Activated T-helper 17 cell treated with anti-CD3 and anti-CD28 coated beads, Interleukin-2, amount 50 U/mL, for 72 hours (primary cell): ENCODE results near the gene CEBPA. TPM values are rescaled to one million over a fixed set of nuclear protein-coding genes. Genes with fewer than 3 reads are reported as not detected.

Experiments
- ATAC-seq: fragments of 150-1000 bp; cut with Tn5 transposase; replicated peaks from 2 replicates; pipeline ENCODE4 v1.10.0; 2021; ENCODE audit warnings: mild to moderate bottlenecking, moderate library complexity
- H3K27ac Mint-ChIP-seq: one replicate; pipeline ENCODE4 v1.8.0; 2022; ENCODE audit warnings: mixed read lengths
- H3K27me3 Mint-ChIP-seq: one replicate; pipeline ENCODE4 v1.8.0; 2022; ENCODE audit warnings: mixed read lengths
- H3K36me3 Mint-ChIP-seq: one replicate; pipeline ENCODE4 v1.8.0; 2022; ENCODE audit warnings: low read depth, mild to moderate bottlenecking, mixed read lengths
- H3K4me1 Mint-ChIP-seq: one replicate; pipeline ENCODE4 v1.8.0; 2022; ENCODE audit warnings: mixed read lengths
- H3K4me3 Mint-ChIP-seq: one replicate; pipeline ENCODE4 v1.8.0; 2022; ENCODE audit warnings: mild to moderate bottlenecking, mixed read lengths
- H3K9me3 Mint-ChIP-seq: one replicate; pipeline ENCODE4 v1.8.0; 2022; ENCODE audit warnings: mixed read lengths
- total RNA-seq, 2 donors: library from RNA; stranded (reverse); gene quantifications; one replicate each; pipeline ENCODE4 v1.2.3, GENCODE V29; 2022

CEBPA gene
- total RNA-seq, 2 donors from 2014 or later = 0.21 to 0.26 TPM

GRCh38 chr19:33312065-33312464, 9.7 kb upstream of the CEBPA start:
- Mint-ChIP-seq H3K9me3 (no peaks in the 10 kb centered on the region), H3K4me1 (no peaks in the 10 kb centered on the region), H3K4me3 (no peak overlapping the region)

GRCh38 chr19:33311326-33311682, 9.0 kb upstream of the CEBPA start:
- H3K4me1 Mint-ChIP-seq = no peaks in the 10 kb centered on the region
- no peaks in the 10 kb centered on the region for H3K9me3 Mint-ChIP-seq
- no peak overlapping the region for H3K27ac Mint-ChIP-seq
- no peak overlapping the region for H3K4me3 Mint-ChIP-seq
- peaks cover 9% of the 10 kb centered on the region for H3K27me3 Mint-ChIP-seq
- ATAC-seq = peak; percentile 44
- H3K36me3 Mint-ChIP-seq = no peaks in the 10 kb centered on the region

More at GRCh38 chr19:33312065-33312464, 9.7 kb upstream of the CEBPA start:
- Mint-ChIP-seq H3K27ac (no peak overlapping the region), H3K27me3 (peaks cover 9% of the 10 kb centered on the region), H3K36me3 (no peaks in the 10 kb centered on the region)
- no peak for ATAC-seq

GRCh38 chr19:33310606-33311325, 8.4 kb upstream of the CEBPA start:
- Mint-ChIP-seq H3K36me3 (no peaks in the 10 kb centered on the region), H3K4me3 (no peak overlapping the region), H3K27ac (no peak overlapping the region), H3K27me3 (peaks cover 9% of the 10 kb centered on the region), H3K9me3 (no peaks in the 10 kb centered on the region), H3K4me1 (no peaks in the 10 kb centered on the region)
- ATAC-seq = no peak

DNA sequence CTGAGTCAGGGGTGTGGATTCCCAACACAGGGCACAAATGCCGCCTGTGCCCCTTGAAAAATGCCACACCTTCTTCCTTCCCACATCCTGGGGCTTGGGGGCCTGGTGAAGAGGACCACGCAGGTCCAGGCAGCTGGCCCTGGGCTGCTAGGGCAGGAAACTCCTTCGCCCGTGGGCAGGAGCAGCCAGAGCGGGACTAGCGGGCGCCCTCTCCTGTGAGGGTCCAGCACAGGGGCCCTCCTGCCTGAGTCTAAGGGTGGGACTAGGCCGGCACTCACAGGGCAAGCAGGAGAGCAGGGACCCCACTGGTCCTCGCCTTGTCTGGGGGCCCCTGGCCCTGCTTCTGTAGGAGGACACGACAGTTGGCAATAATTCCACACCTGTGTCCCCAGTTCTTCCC, 7.5 kb upstream of the CEBPA start:
- peaks cover 9% of the 10 kb centered on the region for H3K27me3 Mint-ChIP-seq
- H3K9me3 Mint-ChIP-seq = no peaks in the 10 kb centered on the region
- no peak overlapping the region for H3K4me3 Mint-ChIP-seq
- H3K27ac Mint-ChIP-seq = no peak overlapping the region
- ATAC-seq = no peak
- H3K4me1 Mint-ChIP-seq = no peaks in the 10 kb centered on the region
- H3K36me3 Mint-ChIP-seq = no peaks in the 10 kb centered on the region

DNA sequence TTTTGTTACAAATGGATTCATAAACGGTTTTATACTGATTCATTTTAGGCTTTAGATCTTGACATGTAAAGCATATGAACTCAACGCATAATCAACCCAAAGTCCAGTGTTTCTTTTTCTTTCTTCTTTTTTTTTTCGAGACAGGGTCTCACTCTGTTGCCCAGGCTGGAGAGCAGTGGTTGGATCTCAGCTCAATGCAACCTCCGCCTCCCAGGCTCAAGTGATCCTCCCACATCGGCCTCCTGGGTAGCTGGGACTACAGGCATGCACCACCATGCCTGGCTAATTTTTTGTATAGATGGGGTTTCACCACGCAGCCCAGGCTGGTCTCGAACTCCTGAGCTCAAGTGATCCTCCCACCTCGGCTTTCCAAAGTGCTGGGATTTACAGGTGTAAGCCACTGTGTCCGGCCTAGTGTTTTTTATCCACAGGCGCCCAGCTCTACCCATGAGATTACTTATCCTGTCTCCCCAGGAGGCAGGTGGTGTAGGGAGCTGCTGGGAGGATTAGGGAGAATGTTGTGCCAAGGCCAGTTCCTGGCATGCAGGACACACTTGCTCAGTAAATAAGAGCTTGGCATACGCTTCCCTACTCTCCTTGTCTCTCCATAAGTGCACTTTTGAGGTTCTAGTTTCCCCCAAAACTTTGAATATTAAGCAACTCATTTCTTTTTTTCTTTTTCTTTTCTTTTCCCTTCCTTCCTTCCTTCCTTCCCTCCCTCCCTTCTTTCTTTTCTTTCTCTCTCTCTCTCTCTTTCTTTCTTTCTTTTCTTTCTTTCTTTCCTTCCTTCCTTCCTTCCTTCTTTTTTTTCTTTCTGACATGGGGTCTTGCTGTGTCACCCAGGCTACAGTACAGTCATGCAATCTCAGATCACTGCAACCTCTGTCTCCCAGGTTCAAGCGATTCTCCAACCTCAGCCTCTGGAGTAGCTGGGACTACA, 4.8 kb upstream of the CEBPA start:
- H3K4me3 Mint-ChIP-seq = no peak overlapping the region
- peaks cover 13% of the 10 kb centered on the region for H3K27me3 Mint-ChIP-seq
- no peaks in the 10 kb centered on the region for H3K36me3 Mint-ChIP-seq
- H3K27ac Mint-ChIP-seq = no peak overlapping the region
- no peak for ATAC-seq
- H3K9me3 Mint-ChIP-seq = no peaks in the 10 kb centered on the region
- no peaks in the 10 kb centered on the region for H3K4me1 Mint-ChIP-seq

DNA sequence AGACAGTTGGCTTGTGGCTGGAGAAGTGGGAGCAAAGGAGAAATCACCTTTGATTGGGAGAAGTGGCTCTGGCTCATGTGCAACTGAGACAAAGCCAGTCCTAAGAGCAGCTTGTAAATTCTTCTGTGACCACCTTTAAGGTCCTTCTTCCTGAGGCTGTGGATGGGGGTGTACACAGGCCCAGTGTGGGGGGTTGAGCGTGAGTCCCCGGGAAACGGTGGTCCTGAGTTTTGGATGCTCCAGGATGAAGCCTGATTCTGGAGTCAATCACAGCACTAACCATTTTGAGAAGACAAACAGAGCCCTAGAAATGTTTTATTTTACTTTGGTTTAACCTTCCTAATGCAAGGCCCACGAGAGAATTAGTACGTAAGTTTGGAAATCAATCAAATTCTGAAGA, 3.9 kb upstream of the CEBPA start:
- Mint-ChIP-seq H3K27ac (no peak overlapping the region), H3K36me3 (no peaks in the 10 kb centered on the region), H3K4me3 (no peak overlapping the region), H3K9me3 (no peaks in the 10 kb centered on the region), H3K4me1 (no peaks in the 10 kb centered on the region), H3K27me3 (peaks cover 13% of the 10 kb centered on the region)
- ATAC-seq = no peak

GRCh38 chr19:33304760-33305647, 2.7 kb upstream of the CEBPA start:
- Mint-ChIP-seq H3K4me1 (no peaks in the 10 kb centered on the region), H3K27me3 (peaks cover 7% of the 10 kb centered on the region), H3K36me3 (no peaks in the 10 kb centered on the region), H3K27ac (no peak overlapping the region), H3K9me3 (no peaks in the 10 kb centered on the region), H3K4me3 (no peak overlapping the region)
- no peak for ATAC-seq

DNA sequence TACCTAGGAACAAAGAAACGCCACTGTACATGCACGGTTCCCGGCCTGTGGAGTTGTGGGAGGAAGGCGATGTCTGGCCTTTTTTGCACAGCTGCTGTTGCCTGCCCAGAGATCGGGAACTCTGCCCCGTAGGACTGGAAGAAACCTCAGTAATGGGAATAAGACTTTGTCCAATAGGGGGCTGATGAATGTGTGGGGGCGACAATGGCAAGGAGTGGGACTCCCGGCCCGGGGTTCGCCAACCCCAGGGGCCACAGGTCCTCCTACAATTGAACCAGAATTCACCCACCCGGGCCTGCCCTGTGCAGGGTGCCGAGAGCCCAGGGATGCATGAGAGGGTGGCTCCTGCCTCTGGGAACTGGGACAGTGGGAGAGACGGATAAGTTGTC, 2.0 kb upstream of the CEBPA start:
- no peak for ATAC-seq
- Mint-ChIP-seq H3K4me1 (no peaks in the 10 kb centered on the region), H3K27ac (no peak overlapping the region), H3K36me3 (no peaks in the 10 kb centered on the region), H3K9me3 (no peaks in the 10 kb centered on the region), H3K27me3 (peaks cover 10% of the 10 kb centered on the region), H3K4me3 (no peak overlapping the region)

DNA sequence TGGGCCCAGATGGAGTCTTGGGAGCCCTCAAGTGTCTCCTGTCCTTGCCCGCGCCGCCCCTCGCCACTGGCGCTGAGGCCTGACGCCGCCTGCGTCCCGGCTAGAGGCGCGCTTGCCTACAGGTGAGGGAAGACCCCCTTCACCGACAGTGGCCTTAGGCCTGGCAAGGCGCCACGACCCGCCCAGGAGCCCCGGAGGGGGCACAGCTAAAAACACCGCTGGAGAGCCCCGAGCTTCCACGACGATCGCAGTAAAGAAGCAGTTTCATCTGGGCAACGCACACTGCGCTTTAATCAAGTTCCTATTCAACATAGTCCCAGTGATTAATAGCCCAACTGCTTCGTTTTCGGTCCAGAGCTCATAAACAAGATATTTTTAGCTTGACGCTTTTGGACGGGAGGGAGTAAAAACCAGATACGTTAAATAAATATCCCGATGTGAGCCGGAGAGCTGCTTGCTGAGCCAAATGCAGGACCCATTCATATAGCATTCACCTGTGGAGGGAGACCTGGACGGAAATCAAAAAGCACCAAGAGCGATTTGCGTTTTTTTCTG, 1.5 kb upstream of the CEBPA start:
- ATAC-seq = no peak
- H3K4me1 Mint-ChIP-seq = no peaks in the 10 kb centered on the region
- no peaks in the 10 kb centered on the region for H3K36me3 Mint-ChIP-seq
- no peak overlapping the region for H3K4me3 Mint-ChIP-seq
- H3K27me3 Mint-ChIP-seq = peaks cover 12% of the 10 kb centered on the region
- no peak overlapping the region for H3K27ac Mint-ChIP-seq
- H3K9me3 Mint-ChIP-seq = no peaks in the 10 kb centered on the region

DNA sequence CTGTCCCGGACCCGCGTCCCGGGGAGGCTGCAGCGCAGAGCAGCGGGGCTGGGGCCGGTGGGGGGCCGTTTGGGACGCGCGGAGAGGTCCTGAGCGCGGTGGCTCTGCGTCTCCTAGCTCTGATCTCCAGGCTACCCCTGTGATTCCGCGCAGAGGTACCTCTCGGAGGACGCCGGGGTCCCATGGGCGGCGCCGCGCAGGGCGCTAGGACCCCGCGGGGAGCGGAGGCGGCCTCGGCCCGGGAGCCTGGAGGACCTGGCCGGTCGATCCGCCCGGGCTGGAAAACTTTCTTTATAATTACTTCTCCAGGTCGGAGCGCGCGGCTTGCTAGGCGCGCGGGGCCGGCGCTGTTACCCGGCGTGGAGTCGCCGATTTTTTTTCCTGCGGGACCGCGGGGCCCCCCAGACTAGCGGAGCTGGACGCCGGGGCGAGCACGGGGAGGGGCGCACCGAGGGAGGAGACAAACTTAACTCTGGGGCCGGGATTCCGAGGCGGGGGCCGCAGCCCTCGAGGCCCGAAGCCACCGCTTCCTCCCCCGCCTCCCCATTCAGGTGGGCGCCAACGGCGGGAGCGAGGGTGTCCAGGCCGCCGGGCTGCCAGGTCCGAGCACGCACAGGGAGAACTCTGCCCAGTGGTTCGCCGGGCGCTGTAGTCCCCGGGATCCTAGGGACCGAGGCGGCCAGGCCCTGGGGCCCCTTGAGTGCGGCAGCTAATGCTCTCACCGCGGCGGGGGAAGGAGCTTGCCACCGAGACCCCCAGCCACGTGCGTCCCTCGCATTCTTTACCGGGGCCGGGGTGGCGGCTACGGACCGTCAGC, 848 bp upstream of the CEBPA start:
- H3K27me3 Mint-ChIP-seq = peaks cover 12% of the 10 kb centered on the region
- no peaks in the 10 kb centered on the region for H3K36me3 Mint-ChIP-seq
- peak overlapping the region; percentile 47 for H3K4me3 Mint-ChIP-seq
- ATAC-seq = peak; percentile 16
- no peaks in the 10 kb centered on the region for H3K4me1 Mint-ChIP-seq
- no peaks in the 10 kb centered on the region for H3K9me3 Mint-ChIP-seq
- H3K27ac Mint-ChIP-seq = no peak overlapping the region

- no peak for ATAC-seq
- H3K36me3 Mint-ChIP-seq = no peaks in the 10 kb centered on the region
- H3K4me3 Mint-ChIP-seq = no peak overlapping the region
- peaks cover 15% of the 10 kb centered on the region for H3K27me3 Mint-ChIP-seq
- H3K27ac Mint-ChIP-seq = no peak overlapping the region
- no peaks in the 10 kb centered on the region for H3K4me1 Mint-ChIP-seq
- H3K9me3 Mint-ChIP-seq = no peaks in the 10 kb centered on the region
These were observed 497 bp downstream of the CEBPA start for GRCh38 chr19:33301900-33302174.

DNA sequence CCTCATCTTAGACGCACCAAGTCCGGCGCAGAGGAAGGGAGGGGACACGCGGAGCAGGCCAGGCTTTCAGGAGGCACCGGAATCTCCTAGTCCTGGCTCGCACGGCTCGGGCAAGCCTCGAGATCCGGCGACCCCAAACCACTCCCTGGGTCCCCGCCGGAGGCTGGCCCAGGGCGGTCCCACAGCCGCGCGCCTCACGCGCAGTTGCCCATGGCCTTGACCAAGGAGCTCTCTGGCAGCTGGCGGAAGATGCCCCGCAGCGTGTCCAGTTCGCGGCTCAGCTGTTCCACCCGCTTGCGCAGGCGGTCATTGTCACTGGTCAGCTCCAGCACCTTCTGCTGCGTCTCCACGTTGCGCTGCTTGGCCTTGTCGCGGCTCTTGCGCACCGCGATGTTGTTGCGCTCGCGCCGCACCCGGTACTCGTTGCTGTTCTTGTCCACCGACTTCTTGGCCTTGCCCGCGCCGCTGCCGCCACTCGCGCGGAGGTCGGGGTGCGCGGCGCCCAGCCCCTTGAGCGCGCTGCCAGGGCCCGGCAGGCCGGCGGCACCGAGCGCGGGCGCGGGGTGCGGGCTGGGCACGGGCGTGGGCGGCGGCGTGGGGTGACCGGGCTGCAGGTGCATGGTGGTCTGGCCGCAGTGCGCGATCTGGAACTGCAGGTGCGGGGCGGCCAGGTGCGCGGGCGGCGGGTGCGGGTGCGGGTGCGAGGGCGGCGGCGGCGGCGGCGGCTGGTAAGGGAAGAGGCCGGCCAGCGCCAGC, 1.0 kb downstream of the CEBPA start:
- Mint-ChIP-seq H3K27ac (no peak overlapping the region), H3K9me3 (no peaks in the 10 kb centered on the region), H3K4me1 (no peaks in the 10 kb centered on the region), H3K27me3 (peaks cover 15% of the 10 kb centered on the region), H3K4me3 (no peak overlapping the region), H3K36me3 (no peaks in the 10 kb centered on the region)
- ATAC-seq = no peak

- H3K4me3 Mint-ChIP-seq = no peak overlapping the region
- H3K27ac Mint-ChIP-seq = no peak overlapping the region
- peaks cover 15% of the 10 kb centered on the region for H3K27me3 Mint-ChIP-seq
- no peaks in the 10 kb centered on the region for H3K36me3 Mint-ChIP-seq
- no peaks in the 10 kb centered on the region for H3K9me3 Mint-ChIP-seq
- no peak for ATAC-seq
- no peaks in the 10 kb centered on the region for H3K4me1 Mint-ChIP-seq
These were observed 1.5 kb downstream of the CEBPA start for GRCh38 chr19:33300894-33301143.
